Islet precursor cell (in vitro differentiated cells): Measurements from ENCODE around the gene CSF1.
A peak's percentile ranks its signal among the peaks of the same experiment; 100 is the strongest.

Experiments used
- DNase-seq: peaks from one replicate; pipeline ENCODE4 v3.0.0-alpha.2; 2018

Gene CSF1

GRCh38 chr1:109882288-109883245 is 28.1 kb upstream of the CSF1 start:
- peak; percentile 39 for DNase-seq

DNA sequence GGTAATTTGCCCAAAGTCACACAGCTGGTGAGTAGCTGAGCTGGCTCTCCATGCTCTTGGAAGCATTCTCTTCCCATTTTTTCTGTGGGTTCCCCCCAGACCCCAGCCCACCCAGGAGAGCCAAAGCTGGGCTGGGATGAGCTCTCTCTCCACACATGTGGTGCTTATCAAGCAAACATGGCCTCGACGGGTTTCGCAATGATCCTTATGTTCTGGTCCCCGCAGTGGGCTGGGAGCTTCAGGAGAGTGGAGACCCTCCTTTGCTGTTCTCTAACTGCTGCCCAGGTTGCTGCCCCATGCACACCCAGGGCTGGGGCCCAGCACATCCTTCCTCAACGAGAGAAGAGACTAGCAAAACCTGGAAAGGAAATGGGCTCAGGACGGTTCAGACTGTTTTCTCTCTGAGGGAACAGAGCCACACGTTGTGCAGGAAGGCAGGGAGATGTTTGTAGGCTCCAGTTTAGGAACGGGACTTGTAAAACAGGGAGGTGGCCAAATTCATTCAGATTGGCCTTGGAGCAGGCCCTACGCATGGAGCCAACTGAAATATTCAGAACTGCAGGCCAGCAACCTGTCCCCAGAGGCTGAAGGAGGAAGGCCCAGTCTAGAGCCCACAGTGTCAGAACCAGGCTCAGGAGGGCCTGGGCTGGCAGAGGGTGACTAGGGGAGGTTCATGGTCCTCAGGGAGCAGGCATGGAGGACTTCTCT is 27.2 kb upstream of the CSF1 start:
- peak; percentile 43 for DNase-seq

DNA sequence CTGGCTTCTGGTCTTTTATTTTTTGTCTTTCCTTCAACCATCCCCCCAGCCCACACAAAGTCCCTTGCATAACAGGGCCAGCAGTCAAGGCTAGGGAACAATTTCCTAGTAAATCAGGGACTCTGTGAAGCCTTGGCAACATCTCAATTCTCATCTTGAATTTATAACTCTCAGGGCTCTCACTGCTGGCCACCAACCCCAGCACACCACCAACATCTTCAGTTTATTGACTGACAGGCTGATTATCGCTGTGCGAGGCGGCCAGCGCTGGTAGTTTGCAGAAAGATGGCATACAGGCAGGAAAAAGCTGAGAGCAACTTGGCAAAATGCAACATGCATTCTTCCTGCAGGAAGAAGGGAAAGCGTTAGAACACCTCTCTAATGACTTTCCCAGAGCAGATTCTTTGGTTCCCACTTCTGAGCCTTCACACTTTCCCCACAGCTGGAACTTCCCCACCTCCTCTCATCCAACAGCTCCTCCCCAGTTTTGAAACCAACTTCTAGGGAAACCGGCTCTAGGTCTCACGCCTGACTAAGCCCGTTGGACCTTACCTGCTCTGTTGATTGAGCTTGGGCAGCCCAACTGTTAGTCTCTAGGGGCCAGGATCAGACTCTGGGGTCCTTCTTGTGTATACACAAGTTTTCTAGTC is 26.3 kb upstream of the CSF1 start:
- DNase-seq: no peak

GRCh38 chr1:109885589-109885988 is 25.1 kb upstream of the CSF1 start:
- DNase-seq: no peak

DNA sequence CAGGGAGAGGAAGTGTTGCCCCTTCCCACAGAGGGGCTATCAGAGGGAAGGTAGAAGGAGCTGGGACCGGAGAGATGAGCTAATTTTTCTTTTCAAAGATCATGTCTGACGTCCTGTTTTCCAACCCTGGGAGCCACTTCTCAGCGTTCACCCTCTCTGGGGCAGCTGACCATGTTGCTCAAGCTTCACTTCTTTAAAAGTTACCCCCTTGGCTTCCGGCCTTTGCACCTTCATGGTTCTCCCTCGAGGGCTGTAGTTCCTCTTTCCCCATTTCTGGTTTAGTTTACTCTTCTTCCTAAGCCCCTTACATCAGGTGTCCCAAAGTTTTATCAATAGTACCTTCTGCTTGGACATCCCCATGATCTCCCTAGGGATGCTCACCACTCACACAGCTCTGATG is 23.8 kb upstream of the CSF1 start:
- no peak for DNase-seq

GRCh38 chr1:109887271-109887670 is 23.4 kb upstream of the CSF1 start:
- no peak for DNase-seq

GRCh38 chr1:109887884-109888283 is 22.8 kb upstream of the CSF1 start:
- DNase-seq: no peak

DNA sequence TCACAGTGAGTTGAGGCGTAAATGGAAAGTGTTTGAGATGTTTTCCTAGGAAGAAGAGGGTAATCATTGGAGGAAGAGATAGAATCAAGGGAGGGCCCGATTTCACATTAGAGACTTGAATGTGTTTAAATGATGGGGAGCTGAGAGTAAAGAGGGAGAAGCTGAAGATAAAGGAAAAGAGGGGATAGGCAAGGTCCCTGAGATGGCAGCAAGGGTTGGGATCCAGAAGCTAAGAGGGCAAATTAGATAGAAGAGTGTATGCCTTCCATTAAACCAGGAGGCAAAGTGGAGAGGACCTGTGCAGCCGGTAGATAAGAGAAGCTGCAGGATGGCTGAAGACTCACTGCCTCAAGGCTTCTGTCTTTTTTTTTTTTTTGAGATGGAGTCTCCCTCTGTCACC is 21.6 kb upstream of the CSF1 start:
- no peak for DNase-seq

DNA sequence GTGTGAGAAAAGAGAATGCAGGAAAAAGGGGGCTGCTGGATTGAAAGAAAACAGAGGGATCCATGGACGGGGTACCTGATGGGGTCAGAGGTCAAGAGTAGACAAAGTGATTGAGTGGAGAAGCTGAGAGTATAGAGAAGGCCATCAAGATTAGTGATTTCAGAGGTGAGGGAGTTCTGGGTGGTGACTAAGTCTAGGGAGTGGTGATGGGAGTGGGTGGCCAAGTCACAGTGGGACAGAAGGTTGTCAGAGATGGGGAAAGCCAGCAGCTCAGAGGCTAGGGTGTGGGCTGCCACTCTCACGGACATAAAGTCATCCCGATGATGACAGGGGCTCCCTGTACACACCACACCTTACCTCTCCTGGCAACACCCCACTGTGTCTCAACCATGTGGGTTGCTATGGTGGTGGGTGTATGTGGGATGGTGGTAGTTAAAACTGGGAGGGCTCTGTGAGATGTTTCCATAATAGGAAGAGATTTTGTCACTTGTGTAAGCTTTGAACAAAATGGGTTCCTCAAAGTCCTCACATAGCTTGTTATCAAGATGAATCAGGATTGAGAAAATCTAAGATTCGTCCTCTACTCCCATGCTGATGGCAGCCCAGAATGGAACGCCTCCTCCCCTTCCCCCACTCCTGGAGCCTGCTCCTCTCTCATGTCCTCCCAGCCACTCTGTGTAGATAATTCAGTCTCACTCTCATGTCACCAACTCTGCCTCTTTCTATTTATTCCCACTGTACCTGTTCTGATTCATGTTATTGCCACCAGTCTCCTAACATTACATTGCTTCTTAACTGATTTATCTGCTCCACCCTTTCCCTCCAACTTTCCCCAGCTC is 20.3 kb upstream of the CSF1 start:
- DNase-seq: no peak

DNA sequence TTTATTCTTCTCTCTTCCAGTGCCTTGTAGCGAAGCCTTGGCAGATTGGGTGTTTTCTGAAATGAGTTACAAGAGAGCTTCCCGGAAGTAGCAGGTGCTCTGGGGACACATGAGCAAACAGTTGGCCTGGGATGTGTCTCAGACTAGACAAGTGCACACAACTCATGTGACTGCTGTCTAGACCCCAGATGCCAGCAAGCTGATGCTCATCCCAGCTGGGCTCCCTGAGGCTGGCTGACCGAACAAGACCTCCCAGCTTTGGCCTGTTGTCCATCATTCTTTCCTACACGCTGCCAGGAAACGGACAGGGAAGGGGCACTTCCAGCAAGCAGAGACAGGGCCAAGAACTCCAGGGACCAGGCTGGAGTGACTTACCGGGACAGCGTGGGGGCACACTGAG is 18.7 kb upstream of the CSF1 start:
- DNase-seq: no peak

- peak; percentile 70 for DNase-seq
Measured at GRCh38 chr1:109892561-109893368, 17.9 kb upstream of the CSF1 start.

DNA sequence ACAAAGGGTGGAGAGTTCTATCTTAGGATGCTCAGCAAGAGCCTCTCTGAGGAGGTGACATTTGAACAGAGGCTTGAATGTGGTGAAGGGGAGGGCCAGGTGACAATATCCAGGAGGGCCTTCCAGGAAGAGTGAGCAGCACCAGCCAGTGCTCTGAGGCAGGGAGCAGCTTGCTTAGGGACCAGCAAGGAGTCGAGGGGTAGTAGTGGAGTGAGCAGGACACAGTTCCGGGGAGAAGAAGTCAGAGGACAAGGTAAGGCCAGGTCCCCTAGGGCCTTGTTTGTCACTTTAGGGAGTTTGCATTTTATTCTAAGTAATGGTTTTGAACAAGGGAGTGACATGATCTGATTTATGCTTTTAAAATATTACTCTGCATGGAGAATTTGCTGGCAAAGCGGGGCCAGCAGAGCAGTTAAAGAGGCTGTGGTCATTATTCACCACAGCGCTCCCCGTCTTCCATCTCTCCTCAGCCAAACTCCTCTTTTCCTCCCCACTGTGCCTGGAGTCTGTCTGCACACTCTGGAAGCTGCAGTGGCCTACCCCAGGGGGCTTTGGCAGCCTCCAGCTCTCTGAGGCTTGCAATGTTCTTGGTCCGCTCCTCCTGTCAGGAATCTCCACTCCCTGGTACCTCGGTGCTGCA is 17.0 kb upstream of the CSF1 start:
- DNase-seq: no peak

DNA sequence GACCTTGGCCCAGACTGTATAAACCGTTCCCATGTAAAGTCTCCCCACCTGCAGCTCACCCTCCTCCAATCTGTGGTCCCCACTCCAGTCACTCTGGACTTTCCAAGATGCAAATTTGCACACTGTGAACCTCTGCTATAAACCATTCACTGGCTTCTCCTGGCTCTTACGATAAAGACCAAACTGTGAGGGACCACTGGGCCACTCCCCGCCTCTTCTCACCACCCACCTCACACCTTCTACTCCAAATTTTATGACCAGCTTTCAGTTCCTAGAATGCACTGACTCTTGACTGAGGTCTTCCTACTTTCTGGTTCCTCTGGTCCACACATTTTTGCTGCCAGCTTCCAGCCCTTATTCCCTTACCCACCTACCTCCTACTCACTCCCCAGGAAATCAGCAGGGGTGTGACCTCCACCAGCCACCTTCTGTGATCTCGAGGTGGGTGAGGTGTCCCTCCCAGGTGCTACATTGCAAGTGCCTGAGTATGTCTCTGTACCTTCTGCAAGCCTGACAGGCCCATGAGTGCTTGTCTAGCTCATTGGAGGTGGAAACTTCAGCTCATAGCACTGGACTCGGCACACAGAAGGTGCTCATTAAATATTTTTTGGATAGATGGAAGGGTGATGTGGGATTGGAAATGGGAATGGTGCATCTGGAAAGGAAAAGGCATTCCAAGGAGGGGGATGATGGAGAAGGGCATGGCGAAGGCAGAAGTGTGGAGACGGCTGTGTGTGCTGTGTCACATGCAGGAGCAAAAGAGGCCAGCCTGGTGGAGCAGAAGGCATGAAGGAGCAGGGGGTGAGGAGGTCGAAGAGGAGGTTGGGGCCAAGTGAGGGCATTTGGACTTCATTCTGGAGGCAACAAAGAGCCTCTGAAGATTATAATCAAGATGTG is 15.6 kb upstream of the CSF1 start:
- DNase-seq: no peak

DNA sequence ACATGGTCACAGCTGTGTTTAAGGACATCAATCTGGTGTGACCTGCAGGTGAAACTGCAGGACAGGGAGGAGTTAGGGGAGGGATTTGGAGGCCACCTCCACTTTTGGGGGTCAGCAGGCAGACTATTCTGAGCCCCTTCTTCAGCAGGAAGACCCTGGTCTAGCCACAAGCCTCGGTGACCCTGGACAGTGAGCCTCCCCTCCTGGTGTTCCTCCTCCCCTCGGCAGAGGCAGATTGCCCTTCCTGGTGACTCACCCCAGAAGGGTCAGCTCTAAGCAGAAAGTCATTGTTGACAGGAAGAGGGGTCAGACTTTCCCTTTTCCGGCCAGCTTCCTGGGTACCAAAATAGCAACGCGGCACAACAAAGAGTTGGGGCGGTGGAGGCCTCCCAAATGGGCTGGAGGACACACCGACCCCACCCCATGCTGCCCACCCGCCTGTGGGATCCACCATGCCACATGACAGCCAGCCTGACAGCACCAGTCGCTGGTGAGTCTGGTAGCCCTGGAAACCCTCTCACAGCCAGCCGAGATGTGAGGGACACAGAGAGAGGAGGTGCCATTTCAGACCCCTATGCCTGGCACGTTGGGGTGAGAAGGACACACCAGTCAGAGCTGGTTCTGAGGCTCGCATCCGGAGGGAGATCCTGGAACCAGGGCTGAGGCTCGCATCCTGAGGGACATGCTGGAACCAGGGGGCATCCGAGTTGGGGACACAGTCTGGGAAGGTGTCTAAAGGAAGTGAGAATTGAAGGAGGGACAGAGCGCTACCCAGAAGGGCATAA is 14.7 kb upstream of the CSF1 start:
- DNase-seq: peak; percentile 78

- DNase-seq: no peak
Measured at GRCh38 chr1:109896681-109897080, 14.0 kb upstream of the CSF1 start.

- DNase-seq: no peak
Measured at GRCh38 chr1:109897259-109897955, 13.2 kb upstream of the CSF1 start.

- no peak for DNase-seq
Measured at GRCh38 chr1:109898842-109899241, 11.8 kb upstream of the CSF1 start.

- DNase-seq: no peak
Measured at GRCh38 chr1:109901141-109901523, 9.5 kb upstream of the CSF1 start.
